ENCODE data around the gene ASTN2. TPM values are rescaled to one million over a fixed set of nuclear protein-coding genes. Genes with fewer than 3 reads are reported as not detected.

The ASTN2 gene
- polyA plus RNA-seq, 2 donors: 0.26 to 0.35 TPM

DNA sequence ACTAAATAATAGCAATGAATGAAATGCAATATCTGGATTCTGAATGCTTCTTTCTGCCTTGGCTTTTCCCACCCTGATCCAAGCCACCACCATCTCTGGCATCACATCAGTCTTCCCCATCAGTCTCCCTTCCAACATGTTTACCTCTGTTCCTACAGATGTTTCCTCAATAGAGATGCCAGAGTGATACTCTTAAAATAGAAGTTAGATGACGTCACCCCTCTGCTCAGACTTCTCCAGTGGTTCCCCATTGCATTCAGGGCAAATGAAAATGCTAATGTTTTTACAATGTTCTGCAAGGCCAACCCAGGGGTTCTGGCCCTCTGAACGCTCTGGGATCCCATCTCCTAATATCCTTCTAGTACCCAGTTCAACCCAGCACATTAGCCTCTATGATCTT, 422.0 kb downstream of the ASTN2 start:
- no peak overlapping the region for H3K4me3 ChIP-seq (ENCODE audit: low read depth in 1 of 2, low read length in 2 of 2)
- no peaks in the 10 kb centered on the region for H3K4me1 ChIP-seq (ENCODE audit: control insufficient read depth in 2 of 2, insufficient read depth in 2 of 2, low read length in 1 of 2)
- H3K27ac ChIP-seq (ENCODE audit: low read depth in 2 of 2, low read length in 1 of 2): no peak overlapping the region
- H3K36me3 ChIP-seq (ENCODE audit: control insufficient read depth in 2 of 2, insufficient read depth in 2 of 2, low read length in 1 of 2): no peaks in the 10 kb centered on the region
- 53 to 55% methylated on average over 2 of the region's 2 CpGs for WGBS, 2 donors
- no peaks in the 10 kb centered on the region for H3K9me3 ChIP-seq (ENCODE audit: control insufficient read depth in 2 of 2, insufficient read depth in 1 of 2, low read depth in 1 of 2, low read length in 1 of 2)
- no peaks in the 10 kb centered on the region for H3K27me3 ChIP-seq (ENCODE audit: control insufficient read depth in 1 of 2, insufficient read depth in 2 of 2, low read length in 2 of 2)

DNA sequence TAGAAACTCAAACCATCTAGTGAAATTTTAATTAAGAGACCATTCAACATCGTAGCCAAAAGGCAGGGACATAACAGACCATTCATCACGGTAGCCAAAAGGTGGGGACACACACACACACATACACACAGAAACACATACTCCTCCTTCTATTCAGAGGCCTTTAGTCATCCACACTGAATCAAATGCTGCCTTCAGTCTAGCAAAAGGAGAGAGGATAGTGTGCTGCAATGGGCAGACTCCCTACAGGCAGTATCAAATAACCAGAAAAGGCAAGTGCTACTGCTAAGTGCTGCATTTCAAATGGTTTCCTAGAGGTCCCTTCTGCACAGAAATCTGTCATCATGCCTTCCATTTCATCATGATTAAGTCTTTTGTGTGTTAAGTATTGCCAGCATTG, 423.8 kb downstream of the ASTN2 start:
- Histone ChIP-seq H3K4me3 (ENCODE audit: low read depth in 1 of 2, low read length in 2 of 2) (no peak overlapping the region), H3K27me3 (ENCODE audit: control insufficient read depth in 1 of 2, insufficient read depth in 2 of 2, low read length in 2 of 2) (no peaks in the 10 kb centered on the region), H3K36me3 (ENCODE audit: control insufficient read depth in 2 of 2, insufficient read depth in 2 of 2, low read length in 1 of 2) (no peaks in the 10 kb centered on the region), H3K27ac (ENCODE audit: low read depth in 2 of 2, low read length in 1 of 2) (no peak overlapping the region), H3K4me1 (ENCODE audit: control insufficient read depth in 2 of 2, insufficient read depth in 2 of 2, low read length in 1 of 2) (no peaks in the 10 kb centered on the region), H3K9me3 (ENCODE audit: control insufficient read depth in 2 of 2, insufficient read depth in 1 of 2, low read depth in 1 of 2, low read length in 1 of 2) (no peaks in the 10 kb centered on the region)
- WGBS, 2 donors: 87 to 88% methylated on average over 2 of the region's 2 CpGs

DNA sequence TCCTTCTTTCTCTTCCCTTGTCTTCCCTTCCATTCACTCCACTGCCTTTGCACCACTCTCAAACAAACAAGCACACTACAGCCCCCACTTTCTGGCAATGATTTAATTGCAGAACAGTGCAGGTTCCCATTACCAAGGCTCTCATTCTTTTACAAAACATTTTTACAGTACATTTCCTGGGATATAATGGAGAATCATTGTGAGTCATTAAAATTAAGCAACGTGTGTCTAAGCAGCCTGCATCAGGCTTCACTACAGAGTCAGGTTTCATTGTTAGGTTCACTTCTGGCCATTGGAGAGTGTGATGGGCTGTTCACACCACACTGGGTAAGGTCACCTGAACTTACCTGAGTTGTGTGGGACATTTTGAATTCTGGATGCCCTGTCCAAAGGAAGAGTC, 424.3 kb downstream of the ASTN2 start:
- Histone ChIP-seq H3K4me1 (ENCODE audit: control insufficient read depth in 2 of 2, insufficient read depth in 2 of 2, low read length in 1 of 2) (no peaks in the 10 kb centered on the region), H3K27ac (ENCODE audit: low read depth in 2 of 2, low read length in 1 of 2) (no peak overlapping the region), H3K36me3 (ENCODE audit: control insufficient read depth in 2 of 2, insufficient read depth in 2 of 2, low read length in 1 of 2) (no peaks in the 10 kb centered on the region), H3K4me3 (ENCODE audit: low read depth in 1 of 2, low read length in 2 of 2) (no peak overlapping the region), H3K9me3 (ENCODE audit: control insufficient read depth in 2 of 2, insufficient read depth in 1 of 2, low read depth in 1 of 2, low read length in 1 of 2) (no peaks in the 10 kb centered on the region), H3K27me3 (ENCODE audit: control insufficient read depth in 1 of 2, insufficient read depth in 2 of 2, low read length in 2 of 2) (no peaks in the 10 kb centered on the region)
- WGBS, 2 donors: 48 to 55% methylated on average over 1 of the region's 1 CpG

DNA sequence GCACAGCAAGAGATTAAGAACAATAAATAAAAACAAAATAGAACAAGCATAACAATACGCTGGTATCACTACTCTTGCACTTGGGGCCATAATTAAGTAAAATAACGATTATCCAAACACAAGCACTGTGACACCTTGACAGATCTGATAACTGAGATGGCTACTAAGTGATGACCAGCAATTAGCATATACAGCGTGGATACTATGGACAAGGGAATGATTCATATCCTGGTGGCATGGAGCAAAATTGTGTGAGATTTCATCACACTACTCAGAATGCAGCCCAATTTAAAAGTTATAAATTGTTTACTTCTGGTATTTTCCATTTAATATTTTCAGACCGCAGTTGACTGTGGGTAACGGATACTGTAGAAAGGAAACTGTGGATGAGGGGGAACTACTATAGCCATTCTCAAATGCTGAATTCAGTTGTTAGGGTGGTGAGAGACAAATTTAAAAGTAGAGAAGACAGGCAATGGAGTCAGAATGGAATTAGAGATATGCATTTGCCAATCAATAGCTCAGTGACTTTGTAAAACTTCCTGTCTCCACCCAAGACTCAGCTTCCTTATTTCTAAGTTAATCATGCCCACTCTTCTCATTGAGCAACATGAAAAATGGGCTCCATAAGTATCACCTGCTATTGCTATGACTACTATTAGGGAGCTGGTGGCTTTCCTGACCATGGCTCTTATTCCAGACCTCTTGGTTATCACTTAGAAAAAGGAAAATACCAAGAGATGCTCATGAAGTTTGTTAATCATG, 427.0 kb downstream of the ASTN2 start:
- no peaks in the 10 kb centered on the region for H3K9me3 ChIP-seq (ENCODE audit: control insufficient read depth in 2 of 2, insufficient read depth in 1 of 2, low read depth in 1 of 2, low read length in 1 of 2)
- no peaks in the 10 kb centered on the region for H3K27me3 ChIP-seq (ENCODE audit: control insufficient read depth in 1 of 2, insufficient read depth in 2 of 2, low read length in 2 of 2)
- no peaks in the 10 kb centered on the region for H3K36me3 ChIP-seq (ENCODE audit: control insufficient read depth in 2 of 2, insufficient read depth in 2 of 2, low read length in 1 of 2)
- no peaks in the 10 kb centered on the region for H3K4me1 ChIP-seq (ENCODE audit: control insufficient read depth in 2 of 2, insufficient read depth in 2 of 2, low read length in 1 of 2)
- WGBS, 2 donors: 74 to 85% methylated on average over 5 of the region's 5 CpGs
- H3K27ac ChIP-seq (ENCODE audit: low read depth in 2 of 2, low read length in 1 of 2): no peak overlapping the region
- H3K4me3 ChIP-seq (ENCODE audit: low read depth in 1 of 2, low read length in 2 of 2): no peak overlapping the region

DNA sequence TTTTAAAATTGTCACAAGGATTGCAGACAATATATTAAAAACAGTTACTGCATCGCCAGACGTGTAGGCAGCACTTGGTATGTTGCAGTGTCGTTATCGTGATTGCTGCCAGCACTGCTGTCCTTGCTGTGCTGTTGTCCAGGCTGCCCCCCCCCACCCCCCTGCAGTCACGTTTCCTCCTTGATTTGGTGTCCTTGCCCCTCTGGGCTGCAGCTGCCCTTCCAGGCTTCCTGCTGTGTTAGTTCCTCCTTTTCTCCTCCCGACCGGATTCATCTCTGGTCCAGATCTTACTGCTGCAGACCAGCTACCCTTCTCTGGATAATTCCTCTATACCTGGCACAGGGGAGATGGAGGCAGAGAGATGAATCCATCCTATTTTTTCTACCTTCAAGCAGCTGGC, 428.8 kb downstream of the ASTN2 start:
- WGBS, 2 donors: 44 to 50% methylated on average over 7 of the region's 7 CpGs
- Histone ChIP-seq H3K36me3 (ENCODE audit: control insufficient read depth in 2 of 2, insufficient read depth in 2 of 2, low read length in 1 of 2) (no peaks in the 10 kb centered on the region), H3K4me1 (ENCODE audit: control insufficient read depth in 2 of 2, insufficient read depth in 2 of 2, low read length in 1 of 2) (no peaks in the 10 kb centered on the region), H3K27ac (ENCODE audit: low read depth in 2 of 2, low read length in 1 of 2) (no peak overlapping the region), H3K4me3 (ENCODE audit: low read depth in 1 of 2, low read length in 2 of 2) (no peak overlapping the region), H3K27me3 (ENCODE audit: control insufficient read depth in 1 of 2, insufficient read depth in 2 of 2, low read length in 2 of 2) (no peaks in the 10 kb centered on the region), H3K9me3 (ENCODE audit: control insufficient read depth in 2 of 2, insufficient read depth in 1 of 2, low read depth in 1 of 2, low read length in 1 of 2) (peaks cover 0 to 2% of the 10 kb centered on the region in 2 donors)

DNA sequence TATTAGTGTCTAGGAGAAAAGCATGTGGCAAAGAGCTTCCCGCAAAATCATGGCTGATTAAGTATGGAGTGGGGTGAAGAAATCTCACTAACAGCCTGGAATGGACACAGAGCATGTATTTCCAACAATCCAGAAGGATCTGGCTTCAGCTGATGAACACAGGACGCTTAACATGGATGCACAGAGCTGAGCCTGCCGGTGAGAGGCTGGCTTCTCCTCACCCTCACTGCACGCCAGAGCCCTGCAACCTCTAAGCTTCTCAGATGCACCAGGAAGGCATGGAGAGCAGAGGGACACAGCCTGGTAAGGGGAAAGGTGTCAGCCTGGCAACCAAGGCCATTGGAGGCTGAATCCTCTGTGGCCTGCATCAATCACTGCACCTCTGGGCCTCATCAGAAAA, 429.3 kb downstream of the ASTN2 start:
- Histone ChIP-seq H3K4me1 (ENCODE audit: control insufficient read depth in 2 of 2, insufficient read depth in 2 of 2, low read length in 1 of 2) (no peaks in the 10 kb centered on the region), H3K4me3 (ENCODE audit: low read depth in 1 of 2, low read length in 2 of 2) (no peak overlapping the region), H3K27me3 (ENCODE audit: control insufficient read depth in 1 of 2, insufficient read depth in 2 of 2, low read length in 2 of 2) (no peaks in the 10 kb centered on the region), H3K36me3 (ENCODE audit: control insufficient read depth in 2 of 2, insufficient read depth in 2 of 2, low read length in 1 of 2) (no peaks in the 10 kb centered on the region), H3K27ac (ENCODE audit: low read depth in 2 of 2, low read length in 1 of 2) (no peak overlapping the region), H3K9me3 (ENCODE audit: control insufficient read depth in 2 of 2, insufficient read depth in 1 of 2, low read depth in 1 of 2, low read length in 1 of 2) (peaks cover 0 to 2% of the 10 kb centered on the region in 2 donors)
- WGBS, 2 donors: 79 to 82% methylated on average over 4 of the region's 4 CpGs

DNA sequence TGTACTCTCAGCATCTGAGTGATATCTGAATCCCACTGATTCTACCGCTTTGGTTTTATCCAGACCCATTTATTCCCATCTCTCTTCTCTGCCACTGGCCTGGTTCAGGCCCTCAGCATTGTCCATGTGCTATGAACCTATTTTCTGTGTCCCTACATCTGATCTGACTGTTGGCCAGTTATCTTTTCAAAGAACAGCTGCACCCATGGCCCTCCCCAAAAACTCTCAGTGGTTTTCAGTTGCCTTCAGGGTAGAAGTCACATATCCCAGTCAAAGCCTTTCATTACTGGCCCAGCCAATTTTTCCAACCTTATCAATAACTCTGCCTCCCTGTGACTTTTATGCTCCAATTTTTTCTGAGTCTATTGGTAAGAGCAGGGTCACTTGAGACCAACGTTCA, 430.7 kb downstream of the ASTN2 start:
- H3K27ac ChIP-seq (ENCODE audit: low read depth in 2 of 2, low read length in 1 of 2): no peak overlapping the region
- H3K9me3 ChIP-seq (ENCODE audit: control insufficient read depth in 2 of 2, insufficient read depth in 1 of 2, low read depth in 1 of 2, low read length in 1 of 2): peaks cover 0 to 2% of the 10 kb centered on the region in 2 donors
- H3K27me3 ChIP-seq (ENCODE audit: control insufficient read depth in 1 of 2, insufficient read depth in 2 of 2, low read length in 2 of 2): no peaks in the 10 kb centered on the region
- H3K4me1 ChIP-seq (ENCODE audit: control insufficient read depth in 2 of 2, insufficient read depth in 2 of 2, low read length in 1 of 2): no peaks in the 10 kb centered on the region
- H3K36me3 ChIP-seq (ENCODE audit: control insufficient read depth in 2 of 2, insufficient read depth in 2 of 2, low read length in 1 of 2): no peaks in the 10 kb centered on the region
- H3K4me3 ChIP-seq (ENCODE audit: low read depth in 1 of 2, low read length in 2 of 2): no peak overlapping the region
- WGBS, 2 donors: 50 to 73% methylated on average over 2 of the region's 2 CpGs

DNA sequence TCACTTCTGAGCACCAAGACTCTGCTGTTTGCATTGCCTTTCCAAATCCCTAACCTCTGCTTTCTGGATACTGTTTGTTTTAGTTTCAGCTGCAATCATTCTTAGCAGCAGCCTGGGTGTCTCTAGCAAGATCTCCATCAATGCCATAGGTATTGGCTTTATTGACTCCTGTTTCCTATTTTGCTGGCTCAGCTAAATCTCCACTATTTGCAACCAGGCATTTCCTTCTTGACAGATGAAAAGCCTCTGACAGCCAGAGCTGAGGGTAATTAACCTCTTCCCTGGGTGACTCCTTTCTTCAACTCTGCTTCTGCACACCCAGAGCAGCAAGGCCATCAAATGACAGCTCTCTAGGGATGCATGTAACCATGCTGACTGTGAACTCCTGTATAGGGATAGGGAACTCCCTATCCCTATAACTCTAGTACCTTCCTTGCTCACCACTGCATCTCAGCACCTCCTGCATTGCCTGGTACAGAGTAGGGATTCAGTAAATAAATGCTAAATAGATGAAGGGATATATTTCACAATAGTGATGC, 434.2 kb downstream of the ASTN2 start:
- Histone ChIP-seq H3K36me3 (ENCODE audit: control insufficient read depth in 2 of 2, insufficient read depth in 2 of 2, low read length in 1 of 2) (no peaks in the 10 kb centered on the region), H3K27me3 (ENCODE audit: control insufficient read depth in 1 of 2, insufficient read depth in 2 of 2, low read length in 2 of 2) (no peaks in the 10 kb centered on the region), H3K27ac (ENCODE audit: low read depth in 2 of 2, low read length in 1 of 2) (no peak overlapping the region), H3K4me3 (ENCODE audit: low read depth in 1 of 2, low read length in 2 of 2) (no peak overlapping the region), H3K4me1 (ENCODE audit: control insufficient read depth in 2 of 2, insufficient read depth in 2 of 2, low read length in 1 of 2) (no peaks in the 10 kb centered on the region), H3K9me3 (ENCODE audit: control insufficient read depth in 2 of 2, insufficient read depth in 1 of 2, low read depth in 1 of 2, low read length in 1 of 2) (peaks cover 0 to 2% of the 10 kb centered on the region in 2 donors)

DNA sequence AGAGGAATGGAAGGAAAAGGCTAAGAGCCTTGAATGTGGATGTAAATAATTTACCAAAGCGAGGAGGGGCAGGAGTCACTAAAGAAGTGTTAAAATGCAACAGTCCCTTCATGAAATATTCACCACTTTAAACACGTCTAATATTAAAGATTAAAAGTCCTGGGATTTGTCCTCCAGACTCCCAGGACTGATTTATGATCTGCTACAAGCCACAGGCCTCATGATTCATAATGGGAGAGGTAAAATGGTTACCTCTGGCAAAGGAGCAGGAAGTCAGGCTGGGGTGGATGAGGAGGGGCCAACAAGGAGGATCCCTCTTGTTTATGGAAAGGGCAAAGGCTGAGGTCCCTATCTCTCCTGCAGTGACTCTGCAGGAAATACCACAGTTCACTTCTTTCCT, 435.4 kb downstream of the ASTN2 start:
- Histone ChIP-seq H3K9me3 (ENCODE audit: control insufficient read depth in 2 of 2, insufficient read depth in 1 of 2, low read depth in 1 of 2, low read length in 1 of 2) (peaks cover 0 to 2% of the 10 kb centered on the region in 2 donors), H3K4me3 (ENCODE audit: low read depth in 1 of 2, low read length in 2 of 2) (no peak overlapping the region), H3K36me3 (ENCODE audit: control insufficient read depth in 2 of 2, insufficient read depth in 2 of 2, low read length in 1 of 2) (no peaks in the 10 kb centered on the region), H3K4me1 (ENCODE audit: control insufficient read depth in 2 of 2, insufficient read depth in 2 of 2, low read length in 1 of 2) (no peaks in the 10 kb centered on the region), H3K27ac (ENCODE audit: low read depth in 2 of 2, low read length in 1 of 2) (no peak overlapping the region), H3K27me3 (ENCODE audit: control insufficient read depth in 1 of 2, insufficient read depth in 2 of 2, low read length in 2 of 2) (no peaks in the 10 kb centered on the region)
- 54 to 60% methylated on average over 2 of the region's 2 CpGs for WGBS, 2 donors

DNA sequence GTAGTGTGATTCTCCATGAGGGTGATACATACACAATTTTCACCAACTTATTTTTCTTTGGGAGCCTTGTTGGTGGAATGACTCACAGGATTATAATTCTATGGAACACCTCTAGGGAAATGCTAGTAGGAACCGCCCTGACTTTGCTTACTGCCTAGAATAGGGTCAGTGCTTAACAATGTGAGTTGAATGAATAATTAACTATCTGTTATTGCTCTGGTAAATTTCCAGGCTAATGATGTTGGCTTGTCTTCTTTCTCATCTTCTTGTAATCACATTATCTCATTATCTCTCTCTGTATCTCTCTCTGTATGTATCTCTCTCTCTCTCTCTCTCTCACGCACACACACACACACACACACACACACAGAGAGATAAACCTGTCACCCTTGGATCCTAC, 436.7 kb downstream of the ASTN2 start:
- H3K9me3 ChIP-seq (ENCODE audit: control insufficient read depth in 2 of 2, insufficient read depth in 1 of 2, low read depth in 1 of 2, low read length in 1 of 2): peaks cover 0 to 2% of the 10 kb centered on the region in 2 donors
- 60 to 64% methylated on average over 2 of the region's 2 CpGs for WGBS, 2 donors
- no peak overlapping the region for H3K4me3 ChIP-seq (ENCODE audit: low read depth in 1 of 2, low read length in 2 of 2)
- H3K27me3 ChIP-seq (ENCODE audit: control insufficient read depth in 1 of 2, insufficient read depth in 2 of 2, low read length in 2 of 2): no peaks in the 10 kb centered on the region
- no peaks in the 10 kb centered on the region for H3K4me1 ChIP-seq (ENCODE audit: control insufficient read depth in 2 of 2, insufficient read depth in 2 of 2, low read length in 1 of 2)
- H3K27ac ChIP-seq (ENCODE audit: low read depth in 2 of 2, low read length in 1 of 2): no peak overlapping the region
- no peaks in the 10 kb centered on the region for H3K36me3 ChIP-seq (ENCODE audit: control insufficient read depth in 2 of 2, insufficient read depth in 2 of 2, low read length in 1 of 2)

Data from esophagus (tissue), 2 donors.